ENCODE results near the gene TSC22D1.

Gene TSC22D1

DNA sequence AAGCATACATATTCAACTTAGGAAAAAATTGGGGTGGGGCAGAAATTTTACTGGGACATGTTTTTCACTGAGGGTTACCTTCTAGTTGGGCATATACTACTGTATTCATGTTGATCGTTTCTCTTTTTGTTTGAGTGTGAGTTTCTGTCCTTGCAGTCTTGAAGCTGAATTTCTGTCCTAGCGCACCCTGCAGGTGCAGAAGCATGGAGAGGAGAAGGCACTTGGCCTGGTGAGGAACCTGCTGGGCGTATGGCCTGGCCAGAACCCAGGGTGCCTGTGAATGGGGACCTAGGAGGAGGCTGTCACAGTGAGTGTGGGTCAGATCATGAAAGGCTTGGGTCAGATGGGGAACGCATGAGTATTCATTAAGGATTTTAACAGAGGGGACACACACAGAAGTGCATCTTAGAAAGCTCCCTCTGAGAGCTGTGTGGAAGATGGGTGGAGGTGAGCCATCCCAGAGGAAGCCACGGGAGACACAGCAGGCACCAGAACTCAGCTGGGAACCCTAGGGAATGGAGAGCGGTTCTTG is 165.7 kb downstream of the TSC22D1 start:
- DNase-seq (ENCODE audit: low read depth in 2 of 3, low spot score in 2 of 3), result no peak

DNA sequence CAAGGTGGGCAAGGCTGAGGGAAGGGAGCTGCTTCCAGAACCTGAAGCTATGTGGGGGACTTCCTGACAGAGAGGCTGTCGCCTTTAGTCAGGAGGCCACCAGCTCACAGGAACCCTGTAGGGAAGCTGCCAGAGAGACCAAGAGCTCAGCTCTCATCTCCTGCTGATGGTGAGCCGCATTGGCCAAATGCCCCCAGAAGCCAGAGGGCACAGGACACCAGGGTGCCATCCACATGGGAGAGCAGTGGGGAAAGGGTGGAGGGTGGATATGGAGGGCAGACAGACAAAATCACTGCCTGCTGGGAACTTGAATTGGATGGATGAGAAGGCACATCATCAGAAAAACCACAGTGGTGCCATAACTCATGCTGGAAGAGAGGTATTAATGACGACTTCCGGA is 166.5 kb downstream of the TSC22D1 start:
- DNase-seq (ENCODE audit: low read depth in 2 of 3, low spot score in 2 of 3), result no peak

DNA sequence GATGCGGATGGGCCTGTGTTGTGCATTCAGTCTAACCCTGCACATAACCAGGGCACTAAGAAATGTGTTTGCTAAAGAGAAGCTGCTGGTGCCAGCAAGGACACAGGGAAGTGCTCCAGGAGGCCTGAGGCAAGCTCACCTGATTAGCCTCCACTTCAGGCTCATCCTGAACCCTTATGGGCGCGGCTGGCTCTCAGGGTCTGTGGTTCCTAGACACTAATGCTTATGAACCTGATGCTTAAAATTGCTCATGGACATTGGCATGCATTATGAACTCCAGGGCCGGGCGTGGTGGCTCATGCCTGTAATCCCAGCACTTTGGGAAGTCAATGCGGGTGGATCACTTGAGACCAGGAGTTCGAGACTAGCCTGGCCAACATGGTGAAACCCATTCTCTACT is 168.2 kb downstream of the TSC22D1 start:
- no peak for DNase-seq (ENCODE audit: low read depth in 2 of 3, low spot score in 2 of 3)

DNA sequence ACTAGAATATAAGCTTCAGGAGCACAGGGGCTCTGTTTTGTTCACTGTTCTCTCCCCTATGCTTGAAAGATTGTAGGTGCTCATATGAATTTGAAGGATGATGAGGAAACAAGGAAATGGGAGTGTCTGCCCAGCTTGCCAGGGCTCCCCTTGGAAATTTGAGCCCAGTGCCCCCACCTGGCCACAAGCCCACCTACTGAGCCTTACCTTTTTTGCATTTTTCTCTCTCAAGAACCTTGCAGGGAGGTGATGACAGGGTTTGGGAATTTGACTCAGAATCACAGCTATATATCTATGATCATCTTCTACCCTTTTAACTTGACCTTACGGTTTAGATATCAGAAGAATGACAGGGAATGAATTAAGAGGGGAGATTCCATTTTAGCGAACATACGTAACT is 168.8 kb downstream of the TSC22D1 start:
- no peak for DNase-seq (ENCODE audit: low read depth in 2 of 3, low spot score in 2 of 3)

DNA sequence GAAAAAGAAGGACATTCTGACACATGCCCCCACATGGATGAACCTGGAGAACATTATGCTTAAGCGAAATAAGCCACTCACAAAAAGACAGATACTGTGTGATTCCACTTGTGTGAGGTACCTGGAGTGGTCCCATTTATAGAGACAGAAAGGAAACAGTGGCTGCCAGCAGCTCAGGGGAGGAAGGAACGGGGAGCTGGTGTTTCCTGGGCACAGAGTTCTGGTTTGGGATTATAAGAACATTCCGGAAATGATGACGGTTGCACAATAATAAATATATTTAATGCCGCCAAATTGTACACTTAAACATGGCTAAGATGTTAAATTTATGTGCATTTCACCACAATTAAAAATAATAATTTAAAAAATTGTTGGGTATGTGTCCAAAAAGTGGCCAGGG is 169.5 kb downstream of the TSC22D1 start:
- DNase-seq (ENCODE audit: low read depth in 2 of 3, low spot score in 2 of 3), result no peak

DNA sequence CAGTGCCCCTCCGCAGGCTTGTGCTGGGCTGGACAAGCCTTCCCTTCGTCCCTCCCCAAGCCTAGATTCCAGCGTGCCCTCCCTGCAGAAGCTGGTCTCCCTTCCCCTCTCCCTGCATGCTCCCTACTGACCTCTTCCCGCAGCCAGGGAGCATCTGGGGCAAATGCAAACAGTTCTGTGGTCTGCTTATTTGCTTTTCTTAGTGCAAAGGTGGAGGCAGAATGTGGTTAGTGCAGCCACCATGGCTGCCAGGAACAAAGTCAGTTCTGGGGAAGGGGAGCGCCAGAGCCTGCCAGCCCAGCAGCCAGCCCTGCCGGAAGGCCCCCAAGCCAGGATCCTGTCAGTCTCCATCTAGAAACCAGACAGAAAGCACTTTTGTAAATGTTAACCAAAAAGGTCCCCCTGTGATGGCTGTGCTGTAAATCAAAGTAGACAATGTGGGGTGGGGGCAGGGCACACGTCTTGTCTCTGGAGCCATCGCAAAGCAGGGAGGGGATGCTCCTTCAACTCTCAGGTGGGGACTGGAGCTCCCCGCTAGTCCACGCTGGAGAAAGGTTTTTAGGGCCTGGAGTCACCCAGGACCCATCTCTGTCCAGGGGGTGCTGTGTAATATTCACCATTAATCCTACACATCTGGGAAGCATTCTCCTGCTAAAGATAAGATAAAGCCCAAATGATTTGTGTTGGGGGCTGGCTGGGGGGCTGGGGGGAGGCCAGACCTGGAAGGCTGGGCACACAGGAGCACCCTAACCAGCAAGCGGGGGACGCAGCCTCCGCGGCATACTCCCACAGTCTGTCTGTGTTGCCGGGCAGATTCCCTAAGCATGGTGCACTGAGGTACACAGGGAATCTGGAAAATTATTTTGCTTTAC is 171.6 kb downstream of the TSC22D1 start:
- DNase-seq (ENCODE audit: low read depth in 2 of 3, low spot score in 2 of 3), result no peak

DNA sequence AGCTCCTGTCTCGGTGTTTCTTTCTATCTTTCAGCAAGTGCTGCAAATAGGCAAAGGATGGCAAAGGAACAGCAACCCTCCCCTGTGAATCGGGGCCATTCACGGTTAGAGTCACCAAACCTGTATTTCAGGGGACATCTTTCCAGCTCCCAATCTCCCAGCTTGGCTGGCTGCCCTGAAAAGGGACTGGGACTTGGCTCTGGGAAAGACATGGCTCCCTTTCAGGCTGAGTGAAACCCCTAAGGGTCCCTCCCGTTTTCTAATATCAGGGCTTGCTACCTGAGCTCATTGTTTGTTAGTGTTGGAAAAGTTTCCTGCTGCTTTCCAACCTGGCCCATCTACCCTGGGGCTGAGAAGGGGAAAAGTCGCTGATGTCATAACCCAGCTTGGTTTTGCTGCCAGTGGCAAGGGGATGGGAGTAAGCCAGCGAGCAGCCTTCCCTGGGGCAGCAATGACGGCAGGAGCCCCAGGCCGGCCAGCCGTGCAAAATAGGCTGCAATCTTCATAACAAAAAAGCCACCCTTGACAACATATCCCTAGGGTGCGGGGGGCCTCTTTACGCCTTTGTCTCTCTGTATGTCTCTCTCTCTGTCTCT is 172.6 kb downstream of the TSC22D1 start:
- DNase-seq (ENCODE audit: low read depth in 2 of 3, low spot score in 2 of 3), result no peak

DNA sequence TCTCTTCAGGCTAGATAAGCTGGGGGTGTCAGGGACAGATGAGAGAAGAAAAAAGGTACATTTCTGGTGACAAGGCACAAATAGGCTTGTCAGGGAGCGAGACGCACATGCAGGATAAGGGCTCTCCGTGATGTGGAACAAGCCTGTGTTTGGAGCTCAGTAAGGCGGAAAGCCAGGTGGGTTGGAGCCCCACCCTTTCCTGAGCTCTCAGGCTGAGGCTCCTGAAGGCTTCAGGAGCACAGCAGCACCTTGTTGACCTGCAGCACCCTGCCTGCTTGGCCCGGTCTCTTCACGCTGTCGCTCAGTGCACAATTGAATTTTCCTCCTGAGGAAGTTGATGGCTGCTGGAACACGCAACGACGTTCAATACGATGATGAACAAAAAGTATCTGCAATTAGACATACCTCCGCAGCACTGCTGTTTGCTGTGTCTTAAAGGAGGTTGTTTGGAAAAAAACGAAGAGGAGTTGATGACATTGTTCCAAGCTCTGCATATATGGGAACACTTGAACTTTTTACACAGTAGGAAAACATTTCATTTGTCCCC is 173.2 kb downstream of the TSC22D1 start:
- DNase-seq (ENCODE audit: low read depth in 2 of 3, low spot score in 2 of 3), result no peak

DNA sequence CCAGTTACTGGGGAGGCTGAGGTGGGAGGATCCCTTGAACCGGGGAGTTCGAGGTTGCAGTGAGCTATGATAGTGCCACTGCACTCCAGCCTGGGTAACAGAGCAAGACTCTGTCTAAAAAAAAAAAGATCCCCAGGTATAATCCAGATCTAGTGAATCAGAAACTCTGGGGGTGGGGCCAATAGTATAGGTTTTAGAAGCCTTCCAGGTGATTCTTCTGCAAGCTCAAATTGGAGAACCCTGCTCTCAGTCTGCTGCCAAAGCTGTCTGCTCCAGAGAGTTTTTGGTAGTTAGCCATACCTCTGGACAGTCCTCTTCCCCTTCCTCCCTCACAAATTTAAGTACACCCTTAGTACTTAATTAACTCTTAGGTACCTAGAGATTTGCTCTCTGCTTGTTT is 174.6 kb downstream of the TSC22D1 start:
- no peak for DNase-seq (ENCODE audit: low read depth in 2 of 3, low spot score in 2 of 3)

DNA sequence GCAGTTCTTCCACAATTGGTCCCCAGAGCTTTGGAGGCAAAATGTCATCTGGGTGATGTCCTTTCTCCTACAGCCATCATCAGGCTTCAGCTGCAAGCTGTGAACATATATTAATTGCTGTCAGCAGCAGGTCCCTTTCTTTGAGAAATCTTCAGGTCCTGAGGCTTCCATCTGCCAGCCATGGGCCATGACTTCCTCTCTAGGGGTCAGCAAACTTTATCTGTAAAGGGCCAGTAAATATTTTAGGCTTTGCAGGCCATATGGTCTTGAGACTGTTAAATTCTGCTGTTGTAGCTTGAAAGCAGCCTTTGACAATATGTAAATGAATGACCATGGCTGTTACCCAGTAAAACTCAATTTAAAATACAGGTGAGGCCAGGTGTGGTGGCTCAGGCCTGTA is 175.4 kb downstream of the TSC22D1 start:
- DNase-seq (ENCODE audit: low read depth in 2 of 3, low spot score in 2 of 3), result no peak

DNA sequence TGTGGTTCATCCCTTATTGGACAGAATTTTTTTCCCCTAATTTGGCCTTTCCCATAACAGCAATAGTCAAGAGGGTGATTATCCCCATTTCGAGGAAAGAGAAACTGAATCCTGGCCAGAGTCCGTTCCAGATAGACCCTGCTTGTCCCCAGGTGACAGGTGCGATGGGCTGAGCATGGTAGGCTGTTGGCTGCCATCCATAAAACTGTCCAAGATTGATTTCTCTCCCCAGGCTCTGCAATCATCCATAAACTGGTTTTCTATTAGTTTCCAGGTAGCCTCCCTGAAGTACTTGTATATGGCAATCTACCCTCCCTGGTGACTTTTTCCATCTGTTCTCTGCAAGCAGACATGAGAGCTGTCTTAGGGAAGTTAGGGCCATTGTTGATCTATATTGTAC is 177.1 kb downstream of the TSC22D1 start:
- DNase-seq (ENCODE audit: low read depth in 2 of 3, low spot score in 2 of 3), result no peak

DNA sequence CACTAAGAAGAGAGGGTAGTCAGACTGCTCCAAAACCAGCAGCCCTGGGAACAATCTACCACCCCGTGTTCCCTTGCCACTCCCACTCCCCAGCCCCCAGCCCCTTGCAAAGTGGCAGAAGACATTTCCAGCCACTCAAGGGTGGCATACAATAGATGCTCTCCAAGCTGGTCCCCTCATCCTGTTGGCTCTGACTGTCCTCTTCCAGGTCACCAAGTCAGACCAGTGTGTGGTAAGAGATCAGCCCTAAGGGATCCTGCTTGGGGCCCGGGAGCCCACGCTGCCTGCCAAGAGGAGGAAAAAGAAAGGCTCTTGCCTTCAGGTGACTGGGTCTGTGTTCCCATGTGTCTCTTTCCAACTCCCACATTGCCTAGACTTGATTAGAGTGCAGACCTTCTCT is 177.5 kb downstream of the TSC22D1 start:
- DNase-seq (ENCODE audit: low read depth in 2 of 3, low spot score in 2 of 3), result no peak

DNA sequence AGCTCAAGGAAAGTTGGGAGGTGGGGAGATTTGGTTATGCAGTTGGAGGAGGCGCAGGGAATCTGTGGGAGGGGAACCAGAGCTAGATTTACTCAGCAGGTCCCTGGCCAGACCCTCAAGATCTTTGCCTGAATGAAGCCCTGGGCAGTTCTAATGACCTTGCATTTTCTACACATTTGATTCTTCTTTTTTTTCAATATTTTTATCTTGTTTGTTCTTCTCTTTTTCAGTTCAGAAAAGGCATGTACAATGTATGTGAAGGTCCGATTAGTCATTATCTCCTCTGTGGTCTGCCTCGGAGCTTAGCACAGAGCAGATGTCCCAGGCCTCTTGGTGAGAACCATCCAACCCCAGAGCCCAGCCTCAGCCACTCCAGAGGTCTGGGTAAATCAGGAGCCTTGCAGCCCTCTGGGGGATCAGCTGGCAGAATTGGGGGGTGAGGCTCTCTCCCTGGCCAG is 178.3 kb downstream of the TSC22D1 start:
- no peak for DNase-seq (ENCODE audit: low read depth in 2 of 3, low spot score in 2 of 3)

DNA sequence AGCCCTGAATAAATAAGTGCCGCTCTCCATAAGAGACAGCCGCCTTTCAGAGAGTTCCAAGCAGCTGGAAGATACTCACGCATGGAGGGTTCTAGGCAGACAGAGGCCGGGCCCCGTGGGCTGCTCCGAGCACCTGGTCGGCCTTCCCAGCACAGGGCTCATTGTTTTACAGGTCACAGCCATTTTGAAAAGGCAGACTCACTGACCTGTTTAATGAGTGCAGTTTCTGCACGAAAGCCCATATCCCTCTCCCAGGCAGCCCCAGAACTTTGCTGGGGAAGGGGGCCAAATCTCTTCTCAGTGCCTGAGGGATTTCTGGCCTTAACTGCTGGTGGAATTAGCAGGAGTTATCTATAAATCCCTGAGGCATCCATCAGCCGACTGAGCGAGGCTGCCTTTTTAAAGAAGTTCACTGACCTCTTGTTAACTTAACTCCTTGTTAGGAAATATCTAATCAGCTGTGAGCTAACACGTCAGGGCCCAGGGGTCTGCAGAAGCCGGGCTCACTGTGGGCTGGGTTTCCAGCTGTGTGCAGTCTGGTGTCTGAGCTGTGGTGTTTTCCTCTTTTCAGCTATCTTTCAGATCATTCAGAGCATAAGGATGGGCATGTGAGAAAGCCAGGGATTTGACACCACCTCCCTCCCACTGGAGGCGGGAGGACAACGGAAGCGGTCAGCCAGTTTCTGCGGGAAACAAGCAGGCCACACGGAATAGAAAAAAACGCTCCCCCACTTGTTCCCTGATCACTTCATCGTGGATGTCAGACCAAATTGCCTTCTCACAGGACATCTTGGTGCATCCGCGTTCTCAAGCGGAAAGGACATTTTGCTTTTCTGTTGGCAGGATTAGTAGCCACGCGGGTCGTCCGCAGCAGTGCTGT is 179.2 kb downstream of the TSC22D1 start:
- no peak for DNase-seq (ENCODE audit: low read depth in 2 of 3, low spot score in 2 of 3)

DNA sequence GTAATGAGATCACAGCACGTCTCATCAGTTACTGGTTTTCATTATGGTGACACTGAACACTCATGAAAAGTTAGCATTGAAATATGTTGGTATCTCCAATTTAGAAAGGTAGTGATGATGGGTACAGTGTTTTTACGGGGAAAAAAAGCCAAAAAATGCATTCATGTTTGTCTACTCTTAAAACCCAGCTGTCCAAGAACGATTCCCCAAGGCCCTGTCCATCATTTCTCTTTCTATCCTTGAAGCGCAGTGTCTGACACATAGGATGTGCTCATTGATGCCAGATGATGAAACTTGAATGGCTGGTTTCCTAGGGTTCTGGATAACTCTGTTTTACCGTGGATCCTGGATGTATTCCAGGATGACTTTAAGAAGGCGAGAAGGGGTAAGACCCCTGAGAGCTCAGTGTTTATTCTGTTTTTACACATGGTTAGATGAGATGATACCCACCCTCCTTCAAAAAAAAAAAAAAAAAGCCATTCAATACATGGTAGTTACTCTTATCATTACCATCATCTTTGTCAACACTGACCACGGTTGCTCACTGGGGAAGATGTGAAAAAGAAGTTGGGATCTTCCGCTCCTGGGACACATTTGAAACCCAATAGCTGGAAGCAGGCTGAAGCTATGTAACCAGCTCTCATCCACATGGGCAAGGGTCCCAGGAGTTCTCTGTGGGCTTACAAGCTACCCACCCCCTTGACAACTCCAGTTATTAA is 180.0 kb downstream of the TSC22D1 start:
- DNase-seq (ENCODE audit: low read depth in 2 of 3, low spot score in 2 of 3), result no peak

DNA sequence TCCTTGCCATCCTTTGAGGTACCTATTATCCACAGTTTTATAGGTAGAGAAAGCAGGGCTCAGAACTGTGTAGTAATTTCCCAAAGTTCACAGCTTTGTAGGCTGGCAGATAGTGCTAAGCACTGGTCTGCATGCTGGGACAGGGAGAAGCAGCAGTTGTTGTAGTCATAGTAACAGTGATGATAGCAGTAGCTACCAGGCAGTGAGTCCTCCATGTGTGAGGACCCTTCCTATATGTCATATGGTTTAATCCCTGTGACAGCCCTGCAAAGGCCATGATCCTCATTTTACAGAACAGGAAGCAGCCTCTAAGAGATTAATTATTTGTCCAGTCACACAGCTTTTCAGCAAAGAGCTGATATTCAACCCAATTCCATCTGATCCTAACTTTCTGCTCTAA is 181.5 kb downstream of the TSC22D1 start:
- no peak for DNase-seq (ENCODE audit: low read depth in 2 of 3, low spot score in 2 of 3)

DNA sequence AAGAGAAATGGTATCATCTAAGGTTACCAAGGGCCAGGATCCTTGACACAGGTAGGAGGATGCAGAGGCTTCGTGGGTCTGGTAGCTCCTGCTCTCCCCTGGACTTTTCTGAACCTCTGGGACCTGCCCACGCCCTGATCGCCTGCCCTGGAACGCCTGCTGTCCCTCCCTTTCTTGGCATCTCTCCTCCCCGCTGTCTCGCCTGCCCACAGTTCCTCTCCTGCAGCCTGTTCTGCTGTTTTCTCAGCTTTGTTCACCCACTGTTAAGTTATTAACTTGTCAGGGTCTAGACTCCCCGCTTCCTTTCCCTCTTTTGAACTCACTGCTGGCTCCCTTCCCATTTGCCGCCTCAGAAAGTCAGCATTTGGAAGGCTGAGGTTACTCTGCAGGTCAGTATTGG is 182.7 kb downstream of the TSC22D1 start:
- DNase-seq (ENCODE audit: low read depth in 2 of 3, low spot score in 2 of 3), result no peak

DNA sequence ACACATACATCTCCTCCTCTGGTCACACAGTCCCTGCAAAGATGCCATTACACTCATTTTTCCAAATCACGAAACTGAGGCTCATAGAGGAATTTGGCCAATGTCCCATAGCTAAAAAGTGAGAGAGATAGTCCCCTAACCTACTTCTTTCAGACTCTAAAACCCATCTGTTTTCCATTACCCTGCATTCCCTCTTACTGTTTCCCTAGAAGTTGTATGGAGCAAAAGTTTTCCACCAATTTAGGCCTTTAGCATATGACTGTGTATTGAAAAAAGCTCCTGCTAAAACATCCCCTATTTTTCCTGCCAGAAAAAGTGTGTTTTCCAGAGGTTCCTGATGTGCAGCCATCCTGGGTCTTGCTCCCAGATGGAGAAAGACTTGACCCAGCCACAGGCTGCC is 186.3 kb downstream of the TSC22D1 start:
- no peak for DNase-seq (ENCODE audit: low read depth in 2 of 3, low spot score in 2 of 3)

DNA sequence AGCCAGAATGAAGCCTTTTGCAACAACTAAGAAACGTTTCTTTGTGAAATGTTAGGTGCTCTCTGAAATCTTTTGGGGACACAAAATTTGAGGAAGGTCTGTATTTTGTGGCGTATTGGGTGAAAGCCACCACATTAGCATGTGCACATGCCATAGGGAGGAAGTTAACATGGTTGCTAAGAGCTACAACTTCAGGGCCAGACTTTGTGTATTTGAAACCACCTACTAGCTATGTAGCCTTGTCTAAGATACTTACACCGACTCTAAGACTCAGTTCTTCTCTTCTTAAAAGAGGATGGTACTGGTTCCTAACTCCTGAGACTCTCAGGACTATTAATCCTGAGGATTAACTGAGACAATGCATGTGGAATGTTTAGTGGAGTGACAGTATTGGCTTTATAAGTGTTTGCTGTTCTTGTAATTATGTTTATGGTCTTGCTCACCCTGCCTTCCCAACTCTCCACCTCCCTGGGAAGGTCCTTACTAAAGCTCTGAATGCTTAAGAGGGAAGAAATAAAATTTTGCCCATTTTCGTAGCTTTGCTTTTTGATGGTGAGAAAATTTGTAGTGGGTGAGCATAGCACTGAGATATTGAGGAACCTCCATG is 187.0 kb downstream of the TSC22D1 start:
- no peak for DNase-seq (ENCODE audit: low read depth in 2 of 3, low spot score in 2 of 3)

DNA sequence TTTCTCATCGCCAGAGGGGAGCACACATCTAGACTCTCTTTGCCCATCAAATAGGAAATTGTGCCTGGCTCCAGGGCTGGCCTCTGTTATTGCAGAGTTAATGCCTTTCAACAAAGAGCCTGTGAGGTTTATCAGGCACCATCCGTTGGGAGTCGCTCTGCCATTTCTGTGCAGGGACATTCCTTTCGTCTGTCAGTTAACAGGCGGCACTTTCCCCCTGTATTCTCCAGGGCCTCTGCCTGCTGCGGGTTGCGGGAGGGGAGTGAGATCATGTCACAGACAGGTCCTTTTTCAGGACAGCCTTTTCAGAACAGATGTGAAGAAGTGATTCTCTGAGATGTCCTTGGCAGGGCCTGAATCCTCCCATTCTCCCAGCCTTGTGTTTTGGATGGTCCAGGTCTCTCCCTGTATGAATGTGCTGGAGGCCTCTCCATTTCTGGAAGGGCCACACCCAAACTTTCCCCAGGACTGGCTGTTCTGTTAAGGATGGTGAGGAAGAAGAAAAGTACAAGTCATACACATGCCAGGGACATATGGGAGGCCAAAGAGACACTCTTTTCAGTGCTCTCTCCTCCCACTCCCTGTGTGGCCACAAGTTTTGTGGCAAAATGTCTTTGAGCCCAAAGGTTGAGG is 187.6 kb downstream of the TSC22D1 start:
- DNase-seq (ENCODE audit: low read depth in 2 of 3, low spot score in 2 of 3), result no peak

Data from activated CD8-positive, alpha-beta memory T cell treated with anti-CD3 and anti-CD28 coated beads for 48 hours (primary cell).